ENCODE data around the gene ZMIZ2.

GRCh38 chr7:44811093-44811492, 62.4 kb downstream of the ZMIZ2 start:
- TF ChIP-seq CTCF (IDR thresholded peaks at IDR 0.05), result no peak
- no peak for TF ChIP-seq ZFX (IDR thresholded peaks at IDR 0.05; ENCODE audit: borderline replicate concordance)
